Adrenal gland (tissue), 12 donors: ENCODE measurements around the gene SYT1. TPM values are rescaled to one million over a fixed set of nuclear protein-coding genes. Genes with fewer than 3 reads are reported as not detected.

Experiments
- DNase-seq, 7 donors: peaks; one replicate each; pipeline ENCODE4 v3.0.0-alpha.2; 2019 to 2020
- H3K27ac ChIP-seq, 5 donors: fragments of 200-600 bp; sonication (generic) in 4 of 5; 1 replicate in 3 of 5; 2 replicates in 2 of 5; pipeline versions ENCODE4 v1.5.1 to v1.8.0; 2016 to 2020; ENCODE audit warnings: mild to moderate bottlenecking in 1 of 5
- H3K27me3 ChIP-seq: fragments of 200-600 bp; 2 replicates; pipeline ENCODE4 v1.8.0; 2021
- H3K36me3 ChIP-seq, 2 donors: fragments of 200-600 bp; replicated peaks in 1 of 2; 1 replicate in 1 of 2; 2 replicates in 1 of 2; pipeline versions ENCODE4 v1.5.1 to v1.8.0; 2018 to 2022
- H3K4me1 ChIP-seq, 2 donors: fragments of 200-600 bp; replicated peaks in 1 of 2; 1 replicate in 1 of 2; 2 replicates in 1 of 2; pipeline versions ENCODE4 v1.5.1 to v1.8.0; 2018 to 2021
- H3K4me3 ChIP-seq, 4 donors: fragments of 200-600 bp; sonication (generic) in 3 of 4; one replicate each; pipeline ENCODE4 v1.5.1; 2016 to 2018
- H3K9me3 ChIP-seq, 3 donors: fragments of 200-600 bp; sonication (generic) in 1 of 3; replicated peaks in 1 of 3; 1 replicate in 2 of 3; 2 replicates in 1 of 3; pipeline versions ENCODE4 v1.5.1 to v1.8.0; 2016 to 2021
- CTCF ChIP-seq, 6 experiments: fragments of 450-650 bp in 4 of 6; fragments of 200-600 bp in 2 of 6; sonication (generic) in 1 of 6; IDR thresholded peaks; 1 replicate in 5 of 6; 2 replicates in 1 of 6; pipeline versions ENCODE4 v1.5.1 to v1.8.0; 2016 to 2021; ENCODE audit warnings: antibody characterized with exemption in 6 of 6, mild to moderate bottlenecking in 2 of 6, moderate library complexity in 1 of 6
- POLR2A ChIP-seq, 2 donors: fragments of 450-650 bp; IDR thresholded peaks; one replicate each; pipeline ENCODE4 v1.6.1; 2017; ENCODE audit warnings: antibody characterized with exemption in 2 of 2, mild to moderate bottlenecking in 2 of 2, moderate library complexity in 1 of 2
- WGBS, 4 donors: extraction: QIAGEN DNeasy Blood & Tissue Kit in 2 of 4; methylation state at CpG; one replicate each; pipeline versions ENCODE4 v1.1.5 to v1.1.7; 2013 to 2017; 5-methylcytosine and 5-hydroxymethylcytosine counted together
- intact Hi-C, 2 donors: fragments of 100-400 bp; cut with DNase I; formaldehyde crosslinking; loops; one replicate each; pipeline versions ENCODE4 v1.14.1 to v1.15.0; 2022 to 2023
- polyA plus RNA-seq, 3 donors: library from polyadenylated mRNA; stranded (reverse); fragments of 200-250 nt in 2 of 3; fragments of 350-450 nt in 1 of 3; fragmentation: Illumina TruSeq in 1 of 3; extraction: RNeasy Lipid Tissue Mini Kit (QIAGEN cat#74804) in 1 of 3; gene quantifications; one replicate each; pipeline ENCODE4 v1.2.3, GENCODE V29; 2013 to 2014
- total RNA-seq, 9 donors: library from RNA; depleted of rRNA in 4 of 9; stranded (reverse); fragments of >200 nt in 4 of 9; fragments of 120-200 nt in 1 of 9; fragmentation: NEBNext Ultra II Directional in 1 of 9; extraction: Animal tissue kit (Norgen Biotek cat#: 25700) in 1 of 9; gene quantifications; one replicate each; pipeline versions ENCODE4 v1.1.0 to v1.2.4, GENCODE V29; 2013 to 2023
- donor health status: healthy with polysubstance abuse.
- donor health status: Bipolar disorder and iron deficiency.
- donor health status: DM: yes; HTN: yes; CAD: no.
- donor health status: DM: no; HTN: no; CAD: no.
- donor health status: DM: no; HTN: no; CAD: no.
- donor health status: DM: yes; HTN: yes; CAD: no.

The SYT1 gene
- total and polyA plus RNA-seq, 12 donors: 0.42 to 22.3 (median 4.6) TPM

GRCh38 chr12:79164890-79165289 is 300.3 kb downstream of the SYT1 start:
- WGBS, 4 donors: 51 to 67% (median 65%) methylated on average over 2 of the region's 2 CpGs
- TF ChIP-seq POLR2A (IDR thresholded peaks at IDR 0.05) (no peak), CTCF (IDR thresholded peaks at IDR 0.05) (no peak)
- H3K4me3 ChIP-seq: no peak overlapping the region
- DNase-seq: no peak
- H3K4me1 ChIP-seq: no peaks in the 10 kb centered on the region
- H3K36me3 ChIP-seq: no peaks in the 10 kb centered on the region
- no peaks in the 10 kb centered on the region for H3K27me3 ChIP-seq
- intact Hi-C loops: no loop called here
- no peaks in the 10 kb centered on the region for H3K9me3 ChIP-seq
- H3K27ac ChIP-seq: no peak overlapping the region

GRCh38 chr12:79168687-79169086 is 304.1 kb downstream of the SYT1 start:
- WGBS, 4 donors: 57 to 74% (median 64%) methylated on average over 2 of the region's 2 CpGs
- Histone ChIP-seq H3K27ac (no peak overlapping the region), H3K4me3 (no peak overlapping the region)

GRCh38 chr12:79174626-79175025 is 310.1 kb downstream of the SYT1 start:
- Histone ChIP-seq H3K4me1 (no peaks in the 10 kb centered on the region), H3K27me3 (no peaks in the 10 kb centered on the region), H3K27ac (no peak overlapping the region), H3K4me3 (no peak overlapping the region), H3K36me3 (no peaks in the 10 kb centered on the region), H3K9me3 (no peaks in the 10 kb centered on the region)
- intact Hi-C loops: no loop called here
- TF ChIP-seq CTCF (IDR thresholded peaks at IDR 0.05): no peak
- TF ChIP-seq POLR2A (IDR thresholded peaks at IDR 0.05): no peak
- WGBS, 4 donors: 3 to 6% (median 4%) methylated on average over 1 of the region's 1 CpG
- DNase-seq: no peak

More at GRCh38 chr12:79168687-79169086, 304.1 kb downstream of the SYT1 start:
- Histone ChIP-seq H3K4me1 (no peaks in the 10 kb centered on the region), H3K36me3 (no peaks in the 10 kb centered on the region), H3K9me3 (no peaks in the 10 kb centered on the region), H3K27me3 (no peaks in the 10 kb centered on the region)
- intact Hi-C loops: no loop called here
- TF ChIP-seq POLR2A (IDR thresholded peaks at IDR 0.05) (no peak), CTCF (IDR thresholded peaks at IDR 0.05) (no peak)
- no peak for DNase-seq

- Histone ChIP-seq H3K4me1 (no peaks in the 10 kb centered on the region), H3K27ac (no peak overlapping the region), H3K36me3 (no peaks in the 10 kb centered on the region), H3K4me3 (no peak overlapping the region), H3K27me3 (no peaks in the 10 kb centered on the region), H3K9me3 (no peaks in the 10 kb centered on the region)
- no peak for DNase-seq
- TF ChIP-seq POLR2A (IDR thresholded peaks at IDR 0.05) (no peak), CTCF (IDR thresholded peaks at IDR 0.05) (no peak)
- intact Hi-C loops: no loop called here
- 77 to 100% (median 86%) methylated on average over 1 to 2 of the region's 2 CpGs for WGBS, 4 donors
Observed at GRCh38 chr12:79183003-79183402, 318.4 kb downstream of the SYT1 start.
